ENCODE measurements around the gene LUZP2.

GRCh38 chr11:24679821-24680351, 183.0 kb downstream of the LUZP2 start:
- TF ChIP-seq, protein P1, sequence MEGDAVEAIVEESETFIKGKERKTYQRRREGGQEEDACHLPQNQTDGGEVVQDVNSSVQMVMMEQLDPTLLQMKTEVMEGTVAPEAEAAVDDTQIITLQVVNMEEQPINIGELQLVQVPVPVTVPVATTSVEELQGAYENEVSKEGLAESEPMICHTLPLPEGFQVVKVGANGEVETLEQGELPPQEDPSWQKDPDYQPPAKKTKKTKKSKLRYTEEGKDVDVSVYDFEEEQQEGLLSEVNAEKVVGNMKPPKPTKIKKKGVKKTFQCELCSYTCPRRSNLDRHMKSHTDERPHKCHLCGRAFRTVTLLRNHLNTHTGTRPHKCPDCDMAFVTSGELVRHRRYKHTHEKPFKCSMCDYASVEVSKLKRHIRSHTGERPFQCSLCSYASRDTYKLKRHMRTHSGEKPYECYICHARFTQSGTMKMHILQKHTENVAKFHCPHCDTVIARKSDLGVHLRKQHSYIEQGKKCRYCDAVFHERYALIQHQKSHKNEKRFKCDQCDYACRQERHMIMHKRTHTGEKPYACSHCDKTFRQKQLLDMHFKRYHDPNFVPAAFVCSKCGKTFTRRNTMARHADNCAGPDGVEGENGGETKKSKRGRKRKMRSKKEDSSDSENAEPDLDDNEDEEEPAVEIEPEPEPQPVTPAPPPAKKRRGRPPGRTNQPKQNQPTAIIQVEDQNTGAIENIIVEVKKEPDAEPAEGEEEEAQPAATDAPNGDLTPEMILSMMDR (IDR thresholded peaks at IDR 0.05; ENCODE audit: low read length): no peak
- no peak for TF ChIP-seq EZH2 (optimal IDR thresholded peaks at IDR 0.05; ENCODE audit: low read depth, low read length)
